DMS53 treated with DMSO at 0.1 percent for 48 hours (cell line): ENCODE data around the gene KRTAP4-4.

Experiments
- DNase-seq: peaks from one replicate; lab custom pipeline; 2025; ENCODE audit not compliant: unreplicated experiment; lab: John Stamatoyannopoulos, UW

KRTAP4-4 gene

GRCh38 chr17:41116297-41116696, 44.3 kb downstream of the KRTAP4-4 start:
- no peak for DNase-seq

GRCh38 chr17:41111151-41111885, 49.2 kb downstream of the KRTAP4-4 start:
- no peak for DNase-seq
